ENCODE results near the gene VPS4B.

Gene VPS4B

GRCh38 chr18:63382843-63383242, 39.4 kb downstream of the VPS4B start:
- Histone ChIP-seq H3K4me3 (ENCODE audit: low read length) (no peak overlapping the region), H3K27ac (ENCODE audit: low read depth, low read length) (no peak overlapping the region), H3K27me3 (ENCODE audit: control insufficient read depth, insufficient read depth, low read length) (no peaks in the 10 kb centered on the region), H3K4me1 (ENCODE audit: control insufficient read depth, insufficient read depth, low read length) (no peaks in the 10 kb centered on the region), H3K36me3 (ENCODE audit: control insufficient read depth, insufficient read depth, low read length) (no peaks in the 10 kb centered on the region), H3K9ac (ENCODE audit: low read length) (no peak overlapping the region)

DNA sequence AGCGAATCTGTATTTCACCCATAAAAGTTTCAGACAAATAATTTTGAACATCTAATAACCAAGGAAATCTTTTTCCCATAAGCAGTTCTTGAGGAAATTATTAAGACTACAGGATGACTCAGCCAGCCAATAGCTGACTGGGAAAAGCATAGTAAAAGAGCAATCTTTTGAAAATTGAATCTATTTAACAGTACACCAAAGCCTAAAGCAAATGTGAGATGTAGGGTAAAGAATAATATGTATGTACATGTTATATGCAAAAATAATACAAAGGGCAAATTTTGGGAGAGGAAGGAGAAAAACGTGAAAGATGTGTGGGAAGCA, 42.7 kb downstream of the VPS4B start:
- Histone ChIP-seq H3K9ac (ENCODE audit: low read length) (no peak overlapping the region), H3K4me3 (ENCODE audit: low read length) (no peak overlapping the region), H3K4me1 (ENCODE audit: control insufficient read depth, insufficient read depth, low read length) (no peaks in the 10 kb centered on the region), H3K36me3 (ENCODE audit: control insufficient read depth, insufficient read depth, low read length) (no peaks in the 10 kb centered on the region), H3K27me3 (ENCODE audit: control insufficient read depth, insufficient read depth, low read length) (no peaks in the 10 kb centered on the region), H3K27ac (ENCODE audit: low read depth, low read length) (no peak overlapping the region)

DNA sequence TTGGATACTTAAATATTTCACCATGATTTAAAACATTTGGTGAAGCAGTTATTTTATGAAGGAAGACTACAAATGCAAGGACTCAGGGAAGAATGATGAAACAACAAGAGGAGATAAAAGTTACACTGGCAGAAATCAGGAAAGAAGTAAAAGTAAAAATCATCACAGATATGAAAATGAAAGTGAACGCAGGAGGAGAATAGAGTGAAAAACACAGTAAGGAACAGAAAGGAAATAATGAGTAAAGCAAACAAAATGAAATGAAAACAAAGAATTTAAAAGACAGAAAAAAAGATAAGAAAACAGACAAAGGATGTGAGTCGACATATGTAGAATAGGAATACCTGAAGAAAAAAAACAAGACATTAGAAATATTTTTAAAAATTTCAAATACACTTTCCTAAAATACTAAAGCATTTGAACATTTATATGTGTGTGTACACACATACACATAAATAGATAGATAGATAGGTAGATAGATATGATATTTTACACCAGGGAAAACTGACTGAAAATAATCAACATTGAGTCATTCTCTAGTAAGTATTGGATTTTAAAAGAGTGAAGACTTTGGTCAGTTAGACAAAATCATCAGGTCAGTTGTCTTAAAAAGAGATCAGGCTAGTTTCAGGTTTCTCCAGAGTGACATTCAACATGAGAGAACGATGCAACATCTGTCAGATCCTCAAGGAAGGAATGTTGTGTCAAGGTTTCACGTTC, 43.2 kb downstream of the VPS4B start:
- Histone ChIP-seq H3K36me3 (ENCODE audit: control insufficient read depth, insufficient read depth, low read length) (no peaks in the 10 kb centered on the region), H3K27ac (ENCODE audit: low read depth, low read length) (no peak overlapping the region), H3K9ac (ENCODE audit: low read length) (no peak overlapping the region), H3K27me3 (ENCODE audit: control insufficient read depth, insufficient read depth, low read length) (no peaks in the 10 kb centered on the region), H3K4me3 (ENCODE audit: low read length) (no peak overlapping the region), H3K4me1 (ENCODE audit: control insufficient read depth, insufficient read depth, low read length) (no peaks in the 10 kb centered on the region)

DNA sequence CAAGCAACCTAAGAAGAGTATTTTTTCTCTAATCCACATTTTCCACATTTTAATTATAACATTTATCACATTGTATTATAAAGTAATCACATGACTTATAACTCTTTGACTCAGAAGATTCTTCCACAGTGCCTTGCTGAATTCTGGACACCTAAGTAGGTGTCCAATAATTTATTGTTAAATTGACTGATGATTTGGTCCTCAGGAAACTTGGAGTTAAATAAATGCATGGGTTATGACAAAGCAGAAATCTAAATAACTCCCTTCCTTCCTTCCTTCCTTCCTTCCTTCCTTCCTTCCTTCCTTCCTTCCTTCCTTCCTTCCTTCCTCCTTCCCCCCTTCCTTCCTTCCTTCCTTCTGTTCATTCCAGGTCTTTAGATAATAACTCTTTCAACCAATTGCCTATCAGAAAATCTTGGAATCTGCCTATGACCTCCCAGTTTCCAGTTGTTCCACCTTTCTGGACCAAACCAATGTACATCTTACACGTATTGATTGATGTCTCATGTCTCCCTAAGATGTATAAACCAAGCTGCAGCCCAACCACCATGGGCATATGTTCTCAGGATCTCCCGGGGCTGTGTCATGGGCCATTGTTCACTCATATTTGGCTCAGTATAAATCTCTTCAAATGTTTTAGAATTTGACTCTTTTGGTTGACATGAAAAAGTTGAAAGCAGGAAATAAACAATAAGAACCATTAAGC, 44.8 kb downstream of the VPS4B start:
- H3K27ac ChIP-seq (ENCODE audit: low read depth, low read length) = no peak overlapping the region
- no peaks in the 10 kb centered on the region for H3K27me3 ChIP-seq (ENCODE audit: control insufficient read depth, insufficient read depth, low read length)
- no peaks in the 10 kb centered on the region for H3K36me3 ChIP-seq (ENCODE audit: control insufficient read depth, insufficient read depth, low read length)
- H3K4me3 ChIP-seq (ENCODE audit: low read length) = no peak overlapping the region
- H3K4me1 ChIP-seq (ENCODE audit: control insufficient read depth, insufficient read depth, low read length) = no peaks in the 10 kb centered on the region
- H3K9ac ChIP-seq (ENCODE audit: low read length) = no peak overlapping the region

DNA sequence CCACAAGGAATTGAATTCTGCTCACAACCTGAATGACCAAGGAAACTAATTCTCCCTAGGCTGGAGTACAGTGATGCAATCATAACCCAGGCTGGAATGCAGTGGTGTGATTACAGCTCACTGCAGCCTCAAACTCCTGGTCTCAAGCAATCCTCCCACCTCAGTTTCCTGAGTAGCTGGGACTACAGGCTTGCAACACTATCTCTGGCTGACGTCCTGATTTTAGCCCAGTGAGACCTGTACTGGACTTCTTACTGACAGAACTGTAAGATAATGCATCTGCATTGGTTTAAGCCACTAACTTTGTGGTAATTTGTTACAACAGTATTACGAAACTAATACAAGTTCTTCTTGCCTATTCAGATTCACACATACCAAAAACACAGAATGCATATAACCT, 45.7 kb downstream of the VPS4B start:
- Histone ChIP-seq H3K27me3 (ENCODE audit: control insufficient read depth, insufficient read depth, low read length) (no peaks in the 10 kb centered on the region), H3K9ac (ENCODE audit: low read length) (no peak overlapping the region), H3K4me1 (ENCODE audit: control insufficient read depth, insufficient read depth, low read length) (no peaks in the 10 kb centered on the region), H3K36me3 (ENCODE audit: control insufficient read depth, insufficient read depth, low read length) (no peaks in the 10 kb centered on the region), H3K27ac (ENCODE audit: low read depth, low read length) (no peak overlapping the region), H3K4me3 (ENCODE audit: low read length) (no peak overlapping the region)

DNA sequence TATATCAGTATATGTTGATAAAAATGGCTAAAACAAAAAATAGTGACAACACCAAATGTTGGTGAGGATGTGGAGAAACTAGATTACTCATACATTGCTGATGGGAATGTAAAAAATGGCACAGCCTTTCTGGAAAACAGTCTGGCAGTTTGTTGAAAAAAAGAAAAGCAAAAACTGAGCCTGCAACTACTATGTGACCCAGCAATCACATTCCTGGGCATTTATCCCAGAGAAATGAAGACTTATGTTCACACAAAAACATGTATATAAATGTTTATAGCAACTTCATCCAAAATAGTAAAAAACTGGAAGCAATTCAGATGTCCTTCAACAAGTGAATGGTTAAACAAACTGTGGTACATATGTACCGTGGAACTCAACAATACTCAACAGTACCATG, 47.7 kb downstream of the VPS4B start:
- H3K4me1 ChIP-seq (ENCODE audit: control insufficient read depth, insufficient read depth, low read length) = no peaks in the 10 kb centered on the region
- H3K4me3 ChIP-seq (ENCODE audit: low read length) = no peak overlapping the region
- no peaks in the 10 kb centered on the region for H3K27me3 ChIP-seq (ENCODE audit: control insufficient read depth, insufficient read depth, low read length)
- no peaks in the 10 kb centered on the region for H3K36me3 ChIP-seq (ENCODE audit: control insufficient read depth, insufficient read depth, low read length)
- no peak overlapping the region for H3K27ac ChIP-seq (ENCODE audit: low read depth, low read length)
- no peak overlapping the region for H3K9ac ChIP-seq (ENCODE audit: low read length)

DNA sequence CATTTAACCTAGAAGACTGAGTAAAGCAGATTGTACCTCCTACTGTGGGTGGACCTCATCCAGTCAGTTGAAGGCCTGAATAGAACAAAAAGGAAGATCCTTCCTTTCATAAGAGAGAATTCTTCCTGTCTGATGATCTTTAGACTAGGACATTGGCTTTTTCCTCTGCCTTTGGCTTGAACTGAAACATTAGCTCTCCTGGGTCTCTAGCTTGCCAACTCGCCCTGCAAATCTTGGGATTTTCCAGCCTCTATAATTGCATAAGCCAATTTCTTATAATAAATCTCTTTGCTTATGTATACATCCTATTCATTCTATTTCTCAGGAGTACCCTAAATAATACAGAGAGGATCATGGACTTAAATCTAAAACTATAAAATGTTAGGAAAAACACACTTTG, 49.1 kb downstream of the VPS4B start:
- Histone ChIP-seq H3K36me3 (ENCODE audit: control insufficient read depth, insufficient read depth, low read length) (no peaks in the 10 kb centered on the region), H3K4me1 (ENCODE audit: control insufficient read depth, insufficient read depth, low read length) (no peaks in the 10 kb centered on the region), H3K4me3 (ENCODE audit: low read length) (no peak overlapping the region), H3K9ac (ENCODE audit: low read length) (no peak overlapping the region), H3K27me3 (ENCODE audit: control insufficient read depth, insufficient read depth, low read length) (no peaks in the 10 kb centered on the region), H3K27ac (ENCODE audit: low read depth, low read length) (no peak overlapping the region)

DNA sequence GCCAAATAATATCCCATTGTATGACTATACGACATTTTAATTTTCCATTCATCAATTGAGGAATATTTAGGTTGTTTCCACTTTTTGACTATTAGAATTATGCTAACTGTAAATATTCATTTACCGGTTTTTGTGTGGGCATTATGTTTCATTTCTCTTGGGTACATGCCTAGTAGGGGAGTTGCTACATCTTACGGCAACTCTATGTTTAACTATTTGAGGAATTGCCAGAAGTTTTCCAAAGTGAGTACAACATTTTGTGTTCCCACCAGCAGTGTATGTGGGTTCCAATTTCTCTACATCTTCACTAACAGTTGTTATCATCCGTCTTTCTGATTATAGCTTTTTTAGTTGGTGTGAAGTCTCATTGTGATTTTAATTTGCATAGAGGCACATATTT, 53.7 kb downstream of the VPS4B start:
- no peak overlapping the region for H3K27ac ChIP-seq (ENCODE audit: low read depth, low read length)
- no peaks in the 10 kb centered on the region for H3K36me3 ChIP-seq (ENCODE audit: control insufficient read depth, insufficient read depth, low read length)
- no peaks in the 10 kb centered on the region for H3K27me3 ChIP-seq (ENCODE audit: control insufficient read depth, insufficient read depth, low read length)
- no peaks in the 10 kb centered on the region for H3K4me1 ChIP-seq (ENCODE audit: control insufficient read depth, insufficient read depth, low read length)
- no peak overlapping the region for H3K4me3 ChIP-seq (ENCODE audit: low read length)
- no peak overlapping the region for H3K9ac ChIP-seq (ENCODE audit: low read length)

DNA sequence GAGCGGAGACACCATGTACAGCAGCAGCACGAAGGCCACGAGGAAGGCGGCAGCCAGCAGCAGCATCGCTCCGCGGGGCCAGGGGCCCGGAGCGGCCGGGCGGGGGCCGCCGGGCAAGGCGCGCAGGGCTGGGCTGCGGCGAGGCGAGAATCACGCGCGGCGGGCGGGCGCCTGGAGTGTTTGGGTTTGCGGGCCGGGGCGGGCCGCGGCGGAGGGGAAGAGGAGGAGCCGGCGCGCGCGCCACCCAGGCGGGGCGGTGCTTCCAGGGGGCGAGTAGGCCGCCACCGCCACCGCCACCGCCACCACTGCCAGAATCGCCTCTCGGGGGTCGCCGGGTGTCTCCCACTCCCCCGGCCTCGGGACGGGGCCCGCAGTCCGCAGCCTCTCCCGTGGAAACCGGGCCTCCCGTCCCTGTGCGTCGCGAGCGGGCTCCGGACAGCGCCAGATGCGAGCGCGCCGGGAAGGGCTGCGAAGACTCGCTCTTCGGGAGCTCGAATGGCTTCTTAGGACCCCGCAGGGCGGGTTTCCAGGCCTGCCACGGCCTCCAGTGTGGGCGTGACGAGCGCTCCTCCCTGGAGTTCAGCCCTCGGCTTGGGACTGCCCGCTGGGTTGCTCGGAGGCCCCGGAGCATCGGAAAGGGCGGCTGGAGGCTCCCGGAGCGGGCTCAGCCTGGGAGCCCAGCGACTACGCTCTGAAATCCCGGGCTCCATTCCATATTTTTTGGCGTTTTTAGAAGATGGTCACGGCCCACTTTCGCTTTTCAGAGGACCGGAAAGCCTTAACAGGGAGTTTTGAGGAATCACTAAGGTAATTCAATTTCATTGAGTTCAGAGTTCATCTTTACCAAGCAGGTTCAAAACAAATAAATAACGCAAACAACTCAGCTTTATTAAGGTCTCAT, 55.0 kb downstream of the VPS4B start, which contains the start of gene KDSR:
KDSR (minus strand) TSS at position 154 of the 901 bp plus-strand sequence; CDS start at position 66, 88 bp downstream.
- Histone ChIP-seq H3K27ac (ENCODE audit: low read depth, low read length) (peak within 1 kb of the TSS; percentile 95), H3K9ac (ENCODE audit: low read length) (peak within 1 kb of the TSS; percentile 66), H3K4me1 (ENCODE audit: control insufficient read depth, insufficient read depth, low read length) (no peaks in the 10 kb centered on the region), H3K36me3 (ENCODE audit: control insufficient read depth, insufficient read depth, low read length) (peaks cover under 1% of the 10 kb centered on the region), H3K27me3 (ENCODE audit: control insufficient read depth, insufficient read depth, low read length) (no peaks in the 10 kb centered on the region), H3K4me3 (ENCODE audit: low read length) (peak within 1 kb of the TSS; percentile 79)

GRCh38 chr18:63366213-63367052, 55.8 kb downstream of the VPS4B start:
- H3K27ac ChIP-seq (ENCODE audit: low read depth, low read length) = peak overlapping the region; percentile 95
- no peaks in the 10 kb centered on the region for H3K4me1 ChIP-seq (ENCODE audit: control insufficient read depth, insufficient read depth, low read length)
- peak overlapping the region; percentile 79 for H3K4me3 ChIP-seq (ENCODE audit: low read length)
- H3K36me3 ChIP-seq (ENCODE audit: control insufficient read depth, insufficient read depth, low read length) = peaks cover 5% of the 10 kb centered on the region
- H3K9ac ChIP-seq (ENCODE audit: low read length) = peak overlapping the region; percentile 66
- no peaks in the 10 kb centered on the region for H3K27me3 ChIP-seq (ENCODE audit: control insufficient read depth, insufficient read depth, low read length)

DNA sequence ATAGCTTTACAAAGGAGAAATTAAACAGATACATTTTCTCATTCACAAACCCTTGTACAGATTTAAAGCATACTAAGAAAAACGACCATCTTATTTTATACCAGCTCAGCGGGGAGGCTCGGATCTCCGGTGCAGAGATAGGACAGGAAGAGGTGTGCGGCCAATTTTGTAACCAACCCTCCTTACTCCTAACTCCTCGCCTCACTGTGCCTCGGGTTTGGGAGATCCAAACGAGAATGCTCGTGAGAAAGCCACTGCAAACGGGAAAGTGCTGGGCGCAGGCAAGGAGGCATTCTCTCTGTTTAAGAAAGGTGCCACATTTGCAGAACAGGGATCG, 56.4 kb downstream of the VPS4B start:
- no peaks in the 10 kb centered on the region for H3K4me1 ChIP-seq (ENCODE audit: control insufficient read depth, insufficient read depth, low read length)
- H3K9ac ChIP-seq (ENCODE audit: low read length) = no peak overlapping the region
- no peaks in the 10 kb centered on the region for H3K27me3 ChIP-seq (ENCODE audit: control insufficient read depth, insufficient read depth, low read length)
- H3K4me3 ChIP-seq (ENCODE audit: low read length) = peak overlapping the region; percentile 79
- H3K27ac ChIP-seq (ENCODE audit: low read depth, low read length) = peak overlapping the region; percentile 95
- H3K36me3 ChIP-seq (ENCODE audit: control insufficient read depth, insufficient read depth, low read length) = peaks cover 5% of the 10 kb centered on the region

- H3K9ac ChIP-seq (ENCODE audit: low read length) = no peak overlapping the region
- H3K36me3 ChIP-seq (ENCODE audit: control insufficient read depth, insufficient read depth, low read length) = peaks cover 5% of the 10 kb centered on the region
- no peak overlapping the region for H3K27ac ChIP-seq (ENCODE audit: low read depth, low read length)
- no peak overlapping the region for H3K4me3 ChIP-seq (ENCODE audit: low read length)
- no peaks in the 10 kb centered on the region for H3K27me3 ChIP-seq (ENCODE audit: control insufficient read depth, insufficient read depth, low read length)
- H3K4me1 ChIP-seq (ENCODE audit: control insufficient read depth, insufficient read depth, low read length) = no peaks in the 10 kb centered on the region
Measured at GRCh38 chr18:63363951-63364350, 58.3 kb downstream of the VPS4B start.

All from rectal smooth muscle tissue (tissue), 1 donor.